Fibroblast of lung (primary cell): ENCODE data around the gene HRAS. TPM values are rescaled to one million over a fixed set of nuclear protein-coding genes. Genes with fewer than 3 reads are reported as not detected.

Experiments
- DNase-seq, 2 donors: peaks; one replicate each; pipeline versions ENCODE4 v3.0.0 to v3.0.0-alpha.2; 2010; ENCODE audit warnings: low read depth in 2 of 2
- H2AFZ ChIP-seq: 2 replicates; pipeline ENCODE4 v1.5.1; 2012; ENCODE audit warnings: low read length, control low read depth, inconsistent platforms
- H3K27ac ChIP-seq: 2 replicates; pipeline ENCODE4 v1.5.1; 2011; ENCODE audit warnings: low read length, control low read depth; ENCODE audit not compliant: insufficient read depth
- H3K27me3 ChIP-seq: 2 replicates; pipeline ENCODE4 v1.5.1; 2011; ENCODE audit warnings: mild to moderate bottlenecking, low read length; ENCODE audit not compliant: control insufficient read depth, insufficient read depth
- H3K36me3 ChIP-seq: 2 replicates; pipeline ENCODE4 v1.5.1; 2011; ENCODE audit warnings: low read length; ENCODE audit not compliant: control insufficient read depth, insufficient read depth
- H3K4me1 ChIP-seq: 2 replicates; pipeline ENCODE4 v1.5.1; 2011; ENCODE audit warnings: low read length; ENCODE audit not compliant: control insufficient read depth, insufficient read depth; ENCODE audit errors: extremely low read depth
- H3K4me2 ChIP-seq: 2 replicates; pipeline ENCODE4 v1.5.1; 2011; ENCODE audit warnings: low read length, control low read depth; ENCODE audit not compliant: insufficient read depth; ENCODE audit errors: extremely low read depth
- H3K4me3 ChIP-seq, 4 experiments: fragments of 200-600 bp in 1 of 4; sonication (generic) in 1 of 4; replicated peaks in 1 of 4; 2 replicates each; pipeline ENCODE4 v1.5.1; 2011 to 2016; ENCODE audit warnings: low read length in 4 of 4, low read depth in 3 of 4, mild to moderate bottlenecking in 3 of 4, control low read depth in 2 of 4, inconsistent platforms in 1 of 4, mixed read lengths in 1 of 4; ENCODE audit not compliant: insufficient read depth in 1 of 4; ENCODE audit errors: control extremely low read depth in 1 of 4
- H3K79me2 ChIP-seq: 2 replicates; pipeline ENCODE4 v1.5.1; 2012; ENCODE audit warnings: mild to moderate bottlenecking, low read length, inconsistent platforms; ENCODE audit not compliant: control insufficient read depth, insufficient read depth
- H3K9ac ChIP-seq: 2 replicates; pipeline ENCODE4 v1.5.1; 2011; ENCODE audit warnings: mild to moderate bottlenecking, low read length, control low read depth; ENCODE audit not compliant: insufficient read depth
- H3K9me3 ChIP-seq: 2 replicates; pipeline ENCODE4 v1.5.1; 2012; ENCODE audit warnings: low read depth, low read length; ENCODE audit not compliant: control insufficient read depth, insufficient read depth
- H4K20me1 ChIP-seq: 2 replicates; pipeline ENCODE4 v1.5.1; 2011; ENCODE audit warnings: low read length; ENCODE audit not compliant: control insufficient read depth, insufficient read depth; ENCODE audit errors: extremely low read depth
- EZH2 ChIP-seq: IDR thresholded peaks from 2 replicates; pipeline ENCODE4 v1.5.1; 2012; ENCODE audit warnings: low read length, control low read depth, mild to moderate bottlenecking; ENCODE audit errors: missing control alignments
- polyA plus RNA-seq, 2 donors: library from polyadenylated mRNA; depleted of rRNA in 1 of 2; stranded (reverse) in 1 of 2; unstranded in 1 of 2; fragments of >200 nt; gene quantifications; 2 replicates each; pipeline ENCODE4 v1.2.1, GENCODE V29; 2011 to 2012; ENCODE audit warnings: missing spikeins in 1 of 2
- total RNA-seq: library from RNA; depleted of rRNA; stranded (reverse); fragments of >200 nt; gene quantifications from 2 replicates; pipeline ENCODE4 v1.2.1, GENCODE V29; 2014
- TF ChIP-seq, protein P1 (sequence below), 2 donors: IDR thresholded peaks in 1 of 2; conservative IDR thresholded peaks in 1 of 2; 1 replicate in 1 of 2; 2 replicates in 1 of 2; pipeline ENCODE4 v1.5.1; 2011 to 2012; ENCODE audit warnings: low read length in 2 of 2, control low read depth in 1 of 2, inconsistent platforms in 1 of 2, low read depth in 1 of 2, mild to moderate bottlenecking in 1 of 2

Gene HRAS
- total and polyA plus RNA-seq, 2 donors (not counting 1 experiment from before 2014, with no cell fraction given) = 51.7 to 58.5 TPM

GRCh38 chr11:568306-569157, 33.2 kb upstream of the HRAS start:
- no peak for TF ChIP-seq EZH2
- TF ChIP-seq, protein P1, sequence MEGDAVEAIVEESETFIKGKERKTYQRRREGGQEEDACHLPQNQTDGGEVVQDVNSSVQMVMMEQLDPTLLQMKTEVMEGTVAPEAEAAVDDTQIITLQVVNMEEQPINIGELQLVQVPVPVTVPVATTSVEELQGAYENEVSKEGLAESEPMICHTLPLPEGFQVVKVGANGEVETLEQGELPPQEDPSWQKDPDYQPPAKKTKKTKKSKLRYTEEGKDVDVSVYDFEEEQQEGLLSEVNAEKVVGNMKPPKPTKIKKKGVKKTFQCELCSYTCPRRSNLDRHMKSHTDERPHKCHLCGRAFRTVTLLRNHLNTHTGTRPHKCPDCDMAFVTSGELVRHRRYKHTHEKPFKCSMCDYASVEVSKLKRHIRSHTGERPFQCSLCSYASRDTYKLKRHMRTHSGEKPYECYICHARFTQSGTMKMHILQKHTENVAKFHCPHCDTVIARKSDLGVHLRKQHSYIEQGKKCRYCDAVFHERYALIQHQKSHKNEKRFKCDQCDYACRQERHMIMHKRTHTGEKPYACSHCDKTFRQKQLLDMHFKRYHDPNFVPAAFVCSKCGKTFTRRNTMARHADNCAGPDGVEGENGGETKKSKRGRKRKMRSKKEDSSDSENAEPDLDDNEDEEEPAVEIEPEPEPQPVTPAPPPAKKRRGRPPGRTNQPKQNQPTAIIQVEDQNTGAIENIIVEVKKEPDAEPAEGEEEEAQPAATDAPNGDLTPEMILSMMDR (conservative IDR thresholded peaks at IDR 0.05 in 1 of 2, IDR thresholded peaks at IDR 0.05 in 1 of 2; ENCODE audit: low read depth in 1 of 2, low read length in 2 of 2) = no peak
- peak overlapping the region; percentile 75 for H3K4me2 ChIP-seq
- H3K79me2 ChIP-seq = peaks cover 4% of the 10 kb centered on the region
- no peak overlapping the region for H2AFZ ChIP-seq
- peaks cover 2% of the 10 kb centered on the region for H3K4me1 ChIP-seq
- peak overlapping the region; percentile 57 for H3K27ac ChIP-seq
- H4K20me1 ChIP-seq = no peaks in the 10 kb centered on the region
- no peaks in the 10 kb centered on the region for H3K36me3 ChIP-seq
- peak; percentile 84 for DNase-seq
- H3K4me3 ChIP-seq = peak overlapping the region; percentile 51 to 65 (median 57)
- H3K9ac ChIP-seq = peak overlapping the region; percentile 76
- H3K27me3 ChIP-seq = no peaks in the 10 kb centered on the region
- no peaks in the 10 kb centered on the region for H3K9me3 ChIP-seq

DNA sequence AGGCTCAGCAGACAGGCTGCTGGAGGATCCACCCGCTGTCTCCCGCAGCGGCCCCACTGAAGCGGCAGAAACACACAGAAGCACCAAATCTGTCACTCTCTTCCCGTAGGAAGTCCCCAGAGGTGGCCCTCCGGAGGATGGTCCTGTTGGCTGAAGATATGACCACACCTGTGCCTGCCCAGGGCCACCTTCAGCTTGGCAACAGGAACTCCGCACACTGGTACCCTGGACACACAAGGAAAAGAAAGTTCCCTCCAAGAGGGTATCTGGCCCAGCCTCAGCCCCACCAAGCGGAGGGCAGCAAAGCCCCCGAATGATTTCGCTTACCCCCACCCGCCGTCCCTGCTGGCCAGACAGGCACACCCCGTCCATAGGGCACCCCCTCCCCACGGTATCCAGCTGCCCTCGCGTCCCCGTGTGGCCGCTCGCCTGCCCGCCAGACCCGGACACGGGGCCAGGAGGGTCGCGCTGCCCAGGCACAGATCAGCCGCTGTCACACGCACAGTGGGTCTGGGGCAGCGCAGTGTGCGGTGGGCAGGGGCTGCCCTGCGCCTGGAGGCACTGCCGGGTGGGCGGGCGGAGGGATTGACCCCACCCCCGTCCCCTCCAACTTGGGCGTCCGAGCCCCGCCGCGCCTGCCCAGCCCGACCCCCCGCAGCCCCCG, 32.4 kb upstream of the HRAS start:
- no peak overlapping the region for H3K27ac ChIP-seq
- peaks cover 2% of the 10 kb centered on the region for H3K4me1 ChIP-seq
- H3K9me3 ChIP-seq = no peaks in the 10 kb centered on the region
- H3K27me3 ChIP-seq = no peaks in the 10 kb centered on the region
- peak overlapping the region; percentile 75 for H3K4me2 ChIP-seq
- no peak for DNase-seq
- H3K9ac ChIP-seq = peak overlapping the region; percentile 73
- no peaks in the 10 kb centered on the region for H3K36me3 ChIP-seq
- H3K4me3 ChIP-seq = peak overlapping the region; percentile 28 to 60 (median 57)
- H2AFZ ChIP-seq = no peak overlapping the region
- H4K20me1 ChIP-seq = no peaks in the 10 kb centered on the region
- no peak for TF ChIP-seq EZH2
- peaks cover 4% of the 10 kb centered on the region for H3K79me2 ChIP-seq

- DNase-seq = no peak
- no peak overlapping the region for H2AFZ ChIP-seq
- H3K4me1 ChIP-seq = peaks cover 2% of the 10 kb centered on the region
- peaks cover 4% of the 10 kb centered on the region for H3K79me2 ChIP-seq
- H3K27me3 ChIP-seq = no peaks in the 10 kb centered on the region
- no peak overlapping the region for H3K27ac ChIP-seq
- H3K4me3 ChIP-seq = peak overlapping the region in 2 of 4 experiments; percentile 56 to 60
- H3K9ac ChIP-seq = no peak overlapping the region
- no peaks in the 10 kb centered on the region for H4K20me1 ChIP-seq
- H3K9me3 ChIP-seq = no peaks in the 10 kb centered on the region
- no peak for TF ChIP-seq EZH2
- H3K4me2 ChIP-seq = peak overlapping the region; percentile 75
- no peaks in the 10 kb centered on the region for H3K36me3 ChIP-seq
Measured at GRCh38 chr11:567011-567628, 31.7 kb upstream of the HRAS start.
